Activated B cell treated with CpG ODN at 0.5 μM for 24 hours (primary cell): Measurements from ENCODE around the gene KCNG4. TPM values are rescaled to one million over a fixed set of nuclear protein-coding genes. Genes with fewer than 3 reads are reported as not detected.
"Not testable (repeated sequence)": the region's sequence is repeated elsewhere in the genome, so short reads cannot be mapped to it uniquely, and the experiment has no call there.

Experiments used
- ATAC-seq: fragments of 200-7000 bp; cut with Tn5 transposase; one replicate; pipeline ENCODE4 v1.10.0; 2021; ENCODE audit warnings: low read depth, mild to moderate bottlenecking, moderate library complexity
- CTCF ChIA-PET: fragments of 350-600 bp; sonication (Branson Sonifier 250); formaldehyde crosslinking; loops from one replicate; lab custom pipeline; 2021; ENCODE audit warnings: antibody characterized with exemption; lab: Charles Lee
- POLR2A ChIA-PET: fragments of 350-600 bp; sonication (Branson Sonifier 250); formaldehyde crosslinking; loops from one replicate; lab custom pipeline; 2021; ENCODE audit warnings: antibody characterized with exemption; lab: Charles Lee
- DNase-seq: peaks from one replicate; pipeline ENCODE4 v3.0.0; 2022
- H3K27ac Mint-ChIP-seq: one replicate; pipeline ENCODE4 v1.8.0; 2020; ENCODE audit warnings: mixed read lengths
- H3K27me3 Mint-ChIP-seq: one replicate; pipeline ENCODE4 v1.8.0; 2021; ENCODE audit warnings: mixed read lengths
- H3K36me3 Mint-ChIP-seq: one replicate; pipeline ENCODE4 v1.8.0; 2021; ENCODE audit warnings: low read depth, mixed read lengths
- H3K4me1 Mint-ChIP-seq: one replicate; pipeline ENCODE4 v1.8.0; 2021; ENCODE audit warnings: mixed read lengths
- H3K4me3 Mint-ChIP-seq: one replicate; pipeline ENCODE4 v1.8.0; 2020; ENCODE audit warnings: mild to moderate bottlenecking, mixed read lengths
- H3K9me3 Mint-ChIP-seq: one replicate; pipeline ENCODE4 v1.8.0; 2020; ENCODE audit warnings: mixed read lengths
- intact Hi-C: fragments of 100-400 bp; cut with micrococcal nuclease; formaldehyde crosslinking; loops from one replicate; pipeline ENCODE4 v1.15.1; 2024
- total RNA-seq: library from RNA; stranded (reverse); gene quantifications from 2 replicates; pipeline ENCODE4 v1.2.3, GENCODE V29; 2022
- TF ChIP-seq, protein P1 (sequence below): fragments of 200-600 bp; IDR thresholded peaks from one replicate; pipeline ENCODE4 v1.8.0; 2022; ENCODE audit warnings: antibody characterized with exemption, mild to moderate bottlenecking

Gene KCNG4
- total RNA-seq, 1 donor from 2014 or later, result not detected

- POLR2A ChIA-PET, result no interaction called here
- no peaks in the 10 kb centered on the region for H3K27me3 Mint-ChIP-seq
- ATAC-seq (no peak), DNase-seq (no peak)
- no peak overlapping the region for H3K4me3 Mint-ChIP-seq
- no peaks in the 10 kb centered on the region for H3K36me3 Mint-ChIP-seq
- TF ChIP-seq, protein P1, sequence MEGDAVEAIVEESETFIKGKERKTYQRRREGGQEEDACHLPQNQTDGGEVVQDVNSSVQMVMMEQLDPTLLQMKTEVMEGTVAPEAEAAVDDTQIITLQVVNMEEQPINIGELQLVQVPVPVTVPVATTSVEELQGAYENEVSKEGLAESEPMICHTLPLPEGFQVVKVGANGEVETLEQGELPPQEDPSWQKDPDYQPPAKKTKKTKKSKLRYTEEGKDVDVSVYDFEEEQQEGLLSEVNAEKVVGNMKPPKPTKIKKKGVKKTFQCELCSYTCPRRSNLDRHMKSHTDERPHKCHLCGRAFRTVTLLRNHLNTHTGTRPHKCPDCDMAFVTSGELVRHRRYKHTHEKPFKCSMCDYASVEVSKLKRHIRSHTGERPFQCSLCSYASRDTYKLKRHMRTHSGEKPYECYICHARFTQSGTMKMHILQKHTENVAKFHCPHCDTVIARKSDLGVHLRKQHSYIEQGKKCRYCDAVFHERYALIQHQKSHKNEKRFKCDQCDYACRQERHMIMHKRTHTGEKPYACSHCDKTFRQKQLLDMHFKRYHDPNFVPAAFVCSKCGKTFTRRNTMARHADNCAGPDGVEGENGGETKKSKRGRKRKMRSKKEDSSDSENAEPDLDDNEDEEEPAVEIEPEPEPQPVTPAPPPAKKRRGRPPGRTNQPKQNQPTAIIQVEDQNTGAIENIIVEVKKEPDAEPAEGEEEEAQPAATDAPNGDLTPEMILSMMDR, result no peak
- H3K9me3 Mint-ChIP-seq, result no peaks in the 10 kb centered on the region
- intact Hi-C loops, result no loop called here
- H3K4me1 Mint-ChIP-seq, result no peaks in the 10 kb centered on the region
- H3K27ac Mint-ChIP-seq, result no peak overlapping the region
- CTCF ChIA-PET, result no interaction called here
These were observed 32.6 kb downstream of the KCNG4 start for GRCh38 chr16:84207251-84207650.

DNA sequence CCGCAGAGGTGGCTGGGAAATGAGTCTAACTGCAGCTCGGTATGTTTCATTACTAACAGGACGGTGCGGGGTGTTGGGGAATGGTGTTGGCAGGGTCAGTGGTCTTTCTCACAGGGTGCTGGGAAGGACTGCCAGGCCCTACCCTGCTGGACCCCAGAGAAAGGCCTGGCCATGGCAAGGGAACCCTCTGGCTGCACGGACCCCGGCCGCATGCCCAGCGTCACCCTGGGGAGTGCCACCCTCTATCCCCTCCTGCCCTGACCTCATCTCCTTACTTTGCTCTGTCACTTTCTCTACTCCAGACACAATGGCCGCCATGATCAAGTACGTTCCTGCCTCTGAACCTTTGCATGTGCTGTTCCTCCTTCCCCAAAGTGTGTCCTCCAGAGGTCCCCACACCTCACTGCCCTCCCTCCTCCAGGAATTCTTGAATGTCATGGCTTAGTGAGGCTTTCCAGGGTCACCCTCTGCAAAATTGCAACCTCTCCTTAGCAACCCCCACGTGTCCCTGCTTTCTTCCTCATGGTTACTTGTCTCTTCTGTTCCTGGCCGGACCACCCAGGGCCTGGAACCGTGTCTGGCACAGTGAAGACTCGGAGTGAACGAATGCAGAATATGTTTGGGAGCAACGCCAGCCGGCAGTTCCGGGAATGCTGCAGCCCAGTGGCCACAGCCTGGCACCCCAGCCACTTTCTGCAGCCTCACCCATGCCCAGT is 33.7 kb downstream of the KCNG4 start:
- DNase-seq (no peak), ATAC-seq (no peak)
- ChIA-PET POLR2A (no interaction called here), CTCF (no interaction called here)
- no peak overlapping the region for H3K4me3 Mint-ChIP-seq
- H3K4me1 Mint-ChIP-seq, result no peaks in the 10 kb centered on the region
- TF ChIP-seq, protein P1, result no peak
- no peaks in the 10 kb centered on the region for H3K27me3 Mint-ChIP-seq
- H3K9me3 Mint-ChIP-seq, result no peaks in the 10 kb centered on the region
- intact Hi-C loops, result no loop called here
- no peaks in the 10 kb centered on the region for H3K36me3 Mint-ChIP-seq
- H3K27ac Mint-ChIP-seq, result no peak overlapping the region

DNA sequence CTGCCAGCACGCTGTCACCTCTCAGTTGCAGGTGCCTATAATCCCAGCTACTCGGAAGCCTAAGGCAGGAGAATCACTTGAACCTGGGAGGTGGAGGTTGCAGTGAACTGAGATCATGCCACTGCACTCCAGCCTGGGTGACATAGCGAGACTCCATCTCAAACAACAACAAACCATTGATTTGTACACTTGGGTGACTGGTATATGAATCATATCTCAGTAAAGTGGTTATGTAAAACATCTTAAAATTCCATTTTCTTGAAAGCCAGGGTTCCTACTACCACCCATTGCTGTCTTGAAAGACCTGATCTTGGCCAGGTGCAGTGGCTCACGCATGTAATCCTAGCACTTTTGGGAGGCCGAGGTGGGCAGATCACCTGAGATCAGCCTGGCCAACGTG is 34.7 kb downstream of the KCNG4 start:
- H3K27ac Mint-ChIP-seq, H3K27me3 Mint-ChIP-seq, H3K4me3 Mint-ChIP-seq, ATAC-seq, intact Hi-C loops, POLR2A ChIA-PET, DNase-seq, H3K9me3 Mint-ChIP-seq, H3K36me3 Mint-ChIP-seq, H3K4me1 Mint-ChIP-seq, CTCF ChIA-PET: not testable (repeated sequence)

DNA sequence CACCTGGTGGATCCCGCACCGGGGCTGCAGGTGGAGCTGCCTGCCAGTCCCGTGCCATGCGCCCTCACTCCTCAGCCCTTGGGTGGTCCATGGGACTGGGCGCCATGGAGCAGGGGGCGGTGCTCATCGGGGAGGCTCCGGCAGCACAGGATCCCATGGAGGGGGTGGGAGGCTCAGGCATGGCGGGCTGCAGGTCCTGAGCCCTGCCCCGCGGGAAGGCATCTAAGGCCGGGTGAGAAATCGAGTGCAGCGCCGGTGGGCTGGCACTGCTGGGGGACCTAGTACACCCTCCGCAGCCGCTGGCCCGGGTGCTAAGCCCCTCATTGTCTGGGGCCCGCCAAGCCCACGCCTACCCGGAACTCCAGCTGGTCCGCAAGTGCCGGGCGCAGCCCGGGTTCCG is 35.3 kb downstream of the KCNG4 start:
- H3K4me3 Mint-ChIP-seq, ATAC-seq, H3K27ac Mint-ChIP-seq, intact Hi-C loops, POLR2A ChIA-PET, H3K27me3 Mint-ChIP-seq, CTCF ChIA-PET, DNase-seq, H3K9me3 Mint-ChIP-seq, H3K4me1 Mint-ChIP-seq, H3K36me3 Mint-ChIP-seq: not testable (repeated sequence)

DNA sequence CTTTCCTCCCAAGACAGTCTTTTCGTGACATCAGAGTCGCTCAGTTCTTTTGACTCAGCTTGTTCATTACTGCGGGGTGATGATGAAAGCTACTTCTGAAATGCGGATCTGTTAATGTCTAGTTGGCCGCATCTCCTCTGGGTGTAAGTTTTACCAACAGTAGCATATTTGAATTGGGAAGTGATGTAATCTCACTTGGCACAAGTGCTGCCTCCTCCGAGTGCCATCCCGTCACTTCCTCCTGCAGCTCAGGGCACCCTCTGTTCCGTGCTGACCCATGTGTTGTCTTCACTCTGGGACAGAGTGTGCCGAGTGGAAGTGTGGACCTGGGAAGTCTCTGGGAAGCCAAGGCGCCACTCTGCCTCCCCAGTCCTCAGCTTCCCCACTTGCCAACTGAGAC is 40.0 kb downstream of the KCNG4 start:
- TF ChIP-seq, protein P1, result no peak
- ATAC-seq (no peak), DNase-seq (no peak)
- H3K4me3 Mint-ChIP-seq, result no peak overlapping the region
- ChIA-PET POLR2A (no interaction called here), CTCF (no interaction called here)
- intact Hi-C loops, result no loop called here
- H3K27me3 Mint-ChIP-seq, result no peaks in the 10 kb centered on the region
- H3K27ac Mint-ChIP-seq, result no peak overlapping the region
- H3K9me3 Mint-ChIP-seq, result no peaks in the 10 kb centered on the region
- H3K36me3 Mint-ChIP-seq, result no peaks in the 10 kb centered on the region
- no peaks in the 10 kb centered on the region for H3K4me1 Mint-ChIP-seq

GRCh38 chr16:84199097-84199496 is 40.7 kb downstream of the KCNG4 start:
- DNase-seq (no peak), ATAC-seq (no peak)
- no peaks in the 10 kb centered on the region for H3K9me3 Mint-ChIP-seq
- no peaks in the 10 kb centered on the region for H3K36me3 Mint-ChIP-seq
- no peak overlapping the region for H3K27ac Mint-ChIP-seq
- H3K4me3 Mint-ChIP-seq, result no peak overlapping the region
- no peaks in the 10 kb centered on the region for H3K27me3 Mint-ChIP-seq
- ChIA-PET POLR2A (no interaction called here), CTCF (no interaction called here)
- TF ChIP-seq, protein P1, result no peak
- intact Hi-C loops, result no loop called here
- H3K4me1 Mint-ChIP-seq, result peaks cover 7% of the 10 kb centered on the region
